GM18951 (cell line): ENCODE measurements around the gene GJA10.

ENCODE experiments used
- POLR2A ChIP-seq: IDR thresholded peaks from 4 replicates; pipeline ENCODE4 v1.6.1; 2011; ENCODE audit warnings: mild to moderate bottlenecking; ENCODE audit not compliant: insufficient read length, insufficient read depth; ENCODE audit errors: extremely low read depth
- in situ Hi-C: fragments of 300-500 bp; cut with MboI; formaldehyde crosslinking; loops from one replicate; pipeline ENCODE4 v1.12.0; 2022; ENCODE audit warnings: low sequenced_read_pairs, mixed read lengths, inconsistent platforms; ENCODE audit not compliant: unreplicated experiment

Gene GJA10

DNA sequence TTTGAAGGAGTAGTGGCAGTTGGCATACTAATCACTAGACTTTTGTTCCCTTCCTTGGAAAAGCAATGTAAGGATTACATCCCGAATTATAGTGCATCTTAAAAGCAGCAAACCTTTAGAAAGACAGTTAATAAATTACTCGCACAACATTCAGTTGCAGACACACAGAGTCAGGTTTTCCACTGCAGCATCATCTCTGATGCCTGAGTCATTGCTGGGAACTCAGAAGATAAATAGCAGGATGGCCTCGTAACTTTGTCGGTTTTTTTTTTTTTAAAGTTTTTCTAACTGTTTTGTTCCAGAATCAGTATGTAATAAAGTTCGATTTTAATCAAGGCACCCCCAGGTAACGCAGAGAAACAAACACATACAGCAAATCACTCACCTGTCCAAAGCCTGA, 34.3 kb downstream of the GJA10 start:
- no peak for TF ChIP-seq POLR2A
- in situ Hi-C loops: loop anchor here (25.0 kb wide), 1 partner anchor 459 kb away; no protein-coding TSS in a partner anchor

DNA sequence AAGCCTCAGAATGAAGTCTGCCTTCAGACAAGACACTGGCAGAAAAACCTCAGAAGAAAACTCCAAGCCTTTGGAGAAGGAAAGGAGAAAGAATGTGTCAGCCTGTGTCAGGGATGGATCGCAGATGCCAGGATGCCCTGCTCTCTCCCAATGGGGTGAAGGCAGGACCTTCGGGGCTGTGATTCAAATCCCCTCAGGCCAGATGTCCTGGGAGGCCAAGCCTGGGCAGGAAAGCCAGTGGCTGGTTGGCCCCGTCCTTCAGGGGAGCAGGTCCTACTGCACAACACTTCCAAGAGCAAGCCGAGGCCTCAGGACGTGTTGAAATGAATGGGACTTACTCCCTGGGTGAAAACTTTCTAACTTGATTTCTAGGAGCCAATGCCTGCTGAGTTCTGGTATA, 36.5 kb downstream of the GJA10 start:
- TF ChIP-seq POLR2A: no peak
- in situ Hi-C loops: loop anchor here (5.0 to 25.0 kb wide), 2 partner anchors 457 to 547 kb away; no protein-coding TSS in a partner anchor

DNA sequence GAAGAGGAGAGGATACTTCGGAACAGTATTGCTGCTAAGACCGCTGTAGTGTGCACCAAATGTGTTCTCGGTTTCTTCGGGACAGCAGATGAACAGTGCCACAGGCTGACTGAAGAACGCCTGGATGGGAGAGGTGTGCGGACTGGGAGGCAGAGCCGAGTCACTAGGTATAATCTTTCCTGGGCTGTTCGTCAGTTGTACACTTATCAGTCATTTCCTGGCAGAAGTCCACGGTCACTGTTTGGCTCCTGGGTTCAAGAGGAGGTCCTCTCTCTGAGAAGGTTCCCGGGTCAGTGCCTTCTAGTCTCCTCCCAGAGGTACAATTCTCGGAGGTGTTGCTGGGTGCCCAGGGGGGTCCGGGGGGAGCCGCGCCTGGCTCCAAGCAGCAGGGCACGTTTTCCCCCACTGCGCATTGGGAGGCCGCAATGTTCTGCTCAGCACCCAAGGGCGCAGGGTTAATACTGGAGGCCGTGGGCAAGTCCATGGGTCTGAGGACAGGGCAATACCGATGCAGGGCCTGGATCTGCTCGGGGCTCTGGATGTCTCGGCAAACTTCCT, 38.1 kb downstream of the GJA10 start:
- in situ Hi-C loops: loop anchor here (5.0 to 25.0 kb wide), 2 partner anchors 455 to 545 kb away; no protein-coding TSS in a partner anchor
- no peak for TF ChIP-seq POLR2A

DNA sequence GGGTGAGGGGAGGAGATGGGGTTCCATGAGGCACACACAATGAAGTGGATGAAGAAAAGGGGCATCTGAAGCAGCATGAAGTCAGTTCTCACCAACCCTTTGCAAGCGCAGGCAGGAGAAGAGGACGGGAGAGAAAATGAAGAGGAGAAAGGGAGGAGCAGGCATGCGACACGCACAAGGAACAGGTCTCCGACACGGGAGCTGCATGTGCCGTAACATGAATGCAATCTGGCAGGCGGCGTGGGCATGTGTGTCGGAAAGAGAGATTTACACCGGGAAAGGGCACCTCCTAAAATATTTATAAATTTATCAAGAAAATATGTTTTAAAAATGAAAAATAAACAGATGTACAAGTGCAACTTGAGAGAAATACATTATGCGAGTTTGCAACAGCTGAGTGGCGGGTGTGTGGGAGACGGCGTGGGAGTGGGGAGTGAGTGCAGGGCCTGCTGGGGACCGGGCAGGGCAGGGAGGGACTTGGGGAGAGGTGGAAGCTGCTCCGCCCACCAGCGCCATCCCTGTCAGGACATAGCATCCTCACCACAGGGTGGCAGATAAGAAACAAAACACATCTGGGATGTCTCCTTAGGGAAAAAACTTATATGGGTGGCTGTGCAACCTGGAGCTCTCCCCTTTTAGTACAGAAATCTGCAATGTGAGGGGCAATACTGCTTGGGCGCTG, 40.6 kb downstream of the GJA10 start:
- no peak for TF ChIP-seq POLR2A
- in situ Hi-C loops: loop anchor here (5.0 to 25.0 kb wide), 2 partner anchors 452 to 542 kb away; no protein-coding TSS in a partner anchor

DNA sequence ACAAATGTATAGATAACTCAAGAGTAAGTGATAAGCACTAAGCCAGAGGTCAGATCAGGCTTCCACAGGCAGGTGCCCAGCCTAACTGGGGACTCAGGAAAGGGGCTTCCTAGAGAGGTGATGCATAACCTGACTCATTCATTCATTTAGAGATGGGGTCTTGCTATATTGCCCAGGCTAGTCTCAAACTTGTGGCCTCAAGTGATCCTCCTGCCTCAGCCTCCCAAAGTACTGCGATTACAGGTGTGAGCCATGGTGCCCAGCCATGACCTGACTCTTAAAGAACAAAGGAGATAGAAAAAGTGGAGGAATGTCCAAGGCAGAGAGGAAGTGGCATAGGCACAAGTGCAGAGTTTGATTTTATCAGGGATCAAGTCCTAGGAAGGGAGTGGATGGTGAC, 41.9 kb downstream of the GJA10 start:
- TF ChIP-seq POLR2A: no peak
- in situ Hi-C loops: loop anchor here (25.0 kb wide), 1 partner anchor 451 kb away; no protein-coding TSS in a partner anchor

DNA sequence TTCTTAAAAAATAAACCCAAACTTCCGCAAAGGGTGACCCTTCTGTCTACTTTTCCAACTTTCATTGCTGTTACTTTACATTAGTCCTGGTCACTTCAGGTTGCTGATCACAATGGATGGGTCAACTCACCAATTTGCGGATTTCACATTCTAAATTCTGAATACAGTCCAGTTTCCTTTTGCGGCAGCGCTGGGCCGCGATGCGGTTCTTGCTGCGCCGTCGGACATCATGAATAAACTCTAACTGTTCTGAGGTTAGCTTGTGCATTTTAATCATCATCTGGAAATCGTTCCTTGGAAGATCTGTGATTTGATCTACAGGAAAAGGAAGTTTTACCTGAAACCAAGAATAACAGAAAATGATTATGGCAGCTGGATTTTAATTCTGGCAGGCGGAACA, 43.7 kb downstream of the GJA10 start:
- no peak for TF ChIP-seq POLR2A
- in situ Hi-C loops: loop anchor here (25.0 kb wide), 1 partner anchor 449 kb away; no protein-coding TSS in a partner anchor

DNA sequence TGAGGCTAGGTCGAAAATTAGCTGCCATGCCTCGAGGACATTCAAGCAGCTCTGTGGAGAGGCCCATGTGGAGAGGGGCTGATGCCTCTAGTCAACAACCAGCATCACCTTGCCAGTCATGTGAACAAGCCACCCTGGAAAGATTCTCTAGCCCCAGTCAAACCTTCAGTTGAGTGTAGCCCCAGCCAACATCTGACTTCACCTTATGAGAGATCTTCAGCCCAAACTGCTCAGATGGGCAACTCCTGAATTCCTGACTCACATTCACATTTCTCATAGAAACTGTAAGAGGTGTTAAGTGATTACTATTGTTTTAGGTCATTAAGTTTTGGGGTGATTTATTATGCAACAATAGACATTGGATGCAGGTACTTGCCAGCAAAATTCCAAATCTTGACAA, 44.9 kb downstream of the GJA10 start:
- no peak for TF ChIP-seq POLR2A
- in situ Hi-C loops: loop anchor here (25.0 kb wide), 1 partner anchor 448 kb away; no protein-coding TSS in a partner anchor

DNA sequence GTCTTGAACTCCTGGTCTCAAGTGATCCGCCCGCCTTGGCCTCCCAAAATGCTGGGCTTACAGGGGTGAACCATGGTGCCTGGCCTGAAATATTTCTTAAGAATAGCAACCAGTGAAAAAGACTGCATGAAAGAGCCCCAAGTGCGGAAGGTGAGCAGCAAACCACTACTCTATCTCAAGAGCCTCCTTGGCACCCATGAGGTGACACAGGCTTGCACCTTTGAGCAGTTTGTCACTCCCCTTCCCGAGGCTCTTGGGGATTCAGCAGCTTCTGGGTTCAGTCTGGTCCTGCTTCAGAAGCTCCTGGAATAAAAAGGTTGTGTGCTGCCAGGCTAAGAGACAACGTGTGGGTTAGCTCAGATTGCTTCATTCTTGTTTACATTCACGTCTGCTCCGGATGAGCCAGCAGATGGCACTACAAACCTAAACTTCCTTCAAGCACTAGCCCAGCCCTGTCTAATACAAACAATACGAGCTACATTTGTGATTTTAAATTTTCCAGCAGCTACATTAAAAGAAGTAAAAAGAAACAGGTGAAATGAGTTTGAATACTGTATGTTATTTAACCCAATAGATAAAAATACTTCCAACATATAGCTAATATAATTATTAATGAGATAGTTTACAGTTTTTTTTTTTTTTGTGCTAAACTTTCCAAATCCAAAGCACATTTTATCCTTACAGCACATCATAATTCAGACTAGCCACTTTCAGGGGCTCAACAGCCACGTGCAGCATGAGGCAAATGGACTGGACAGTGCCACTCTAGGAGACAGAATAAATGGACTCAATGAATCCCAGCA, 46.2 kb downstream of the GJA10 start:
- TF ChIP-seq POLR2A: no peak

DNA sequence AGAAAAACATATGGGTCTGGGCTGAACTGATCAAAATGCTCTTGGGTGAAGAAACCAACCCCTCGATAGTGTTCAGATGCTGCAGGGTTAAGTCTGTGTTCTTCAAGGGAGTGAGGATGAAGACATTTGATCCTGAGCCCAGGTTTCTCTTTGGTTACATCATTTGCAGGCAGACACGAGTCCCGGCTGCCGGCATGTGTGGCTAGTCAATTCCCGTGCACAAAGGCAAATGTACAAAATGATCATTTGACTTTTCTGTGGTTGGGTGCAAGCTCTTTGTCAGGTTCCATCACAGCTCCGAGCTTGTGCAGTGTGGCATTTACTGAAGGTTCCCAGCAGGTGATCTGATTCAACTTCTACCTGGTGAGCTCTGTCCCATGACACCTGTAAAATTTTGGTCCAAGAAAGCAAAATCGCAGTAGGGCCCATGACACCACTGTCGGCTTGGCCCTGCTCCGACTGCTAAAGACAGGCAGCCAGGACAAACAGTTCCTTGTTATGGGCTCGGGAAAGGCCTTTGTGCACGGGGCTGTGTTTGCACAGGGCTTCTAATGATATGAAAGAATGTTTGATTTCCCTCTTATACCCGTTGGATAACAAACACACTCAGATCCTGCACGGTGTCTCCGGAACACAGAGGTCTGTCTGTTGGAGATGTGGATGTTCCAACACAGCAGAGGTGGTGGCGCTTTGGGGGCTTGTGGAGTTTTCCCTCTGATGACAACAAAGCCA, 46.9 kb downstream of the GJA10 start:
- in situ Hi-C loops: loop anchor here (25.0 kb wide), 1 partner anchor 446 kb away; no protein-coding TSS in a partner anchor
- no peak for TF ChIP-seq POLR2A

More for the DNA sequence above, 46.2 kb downstream of the GJA10 start:
- in situ Hi-C loops: loop anchor here (25.0 kb wide), 1 partner anchor 447 kb away; no protein-coding TSS in a partner anchor

DNA sequence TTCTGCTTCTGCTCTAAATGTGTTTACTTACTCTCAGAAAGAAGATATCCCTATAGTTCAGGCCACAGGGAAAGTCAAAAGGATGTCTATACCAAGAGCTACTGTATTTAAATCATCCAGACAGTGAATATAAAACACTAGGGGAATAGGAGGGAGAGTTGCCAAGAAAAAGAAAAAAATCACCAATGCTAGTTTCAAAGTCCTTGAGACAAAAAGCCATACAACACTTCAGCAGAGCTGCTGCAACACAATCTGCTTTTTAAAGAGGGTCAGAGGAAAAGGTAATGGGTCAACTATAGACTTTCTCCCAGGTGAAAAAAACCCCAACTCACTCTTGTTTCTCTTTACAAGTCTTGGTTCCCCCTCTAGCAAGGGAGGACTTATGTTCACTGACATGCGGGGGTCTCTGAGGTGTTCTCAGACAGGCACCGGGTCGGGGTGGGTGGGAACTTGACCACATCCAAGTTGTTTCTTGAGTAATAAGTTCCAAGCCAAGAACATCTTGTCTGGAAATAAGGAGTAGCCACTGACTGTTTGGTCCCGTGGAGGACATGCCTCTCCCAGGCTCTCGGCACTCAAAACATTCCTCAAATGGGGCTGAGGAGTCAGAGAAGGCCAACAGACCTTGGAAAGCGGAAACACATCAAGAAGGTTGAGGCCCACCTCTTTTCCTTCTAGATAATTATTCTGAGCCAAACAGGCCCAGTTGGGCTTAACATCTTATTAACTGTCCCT, 47.7 kb downstream of the GJA10 start:
- in situ Hi-C loops: loop anchor here (25.0 kb wide), 1 partner anchor 445 kb away; no protein-coding TSS in a partner anchor
- no peak for TF ChIP-seq POLR2A

DNA sequence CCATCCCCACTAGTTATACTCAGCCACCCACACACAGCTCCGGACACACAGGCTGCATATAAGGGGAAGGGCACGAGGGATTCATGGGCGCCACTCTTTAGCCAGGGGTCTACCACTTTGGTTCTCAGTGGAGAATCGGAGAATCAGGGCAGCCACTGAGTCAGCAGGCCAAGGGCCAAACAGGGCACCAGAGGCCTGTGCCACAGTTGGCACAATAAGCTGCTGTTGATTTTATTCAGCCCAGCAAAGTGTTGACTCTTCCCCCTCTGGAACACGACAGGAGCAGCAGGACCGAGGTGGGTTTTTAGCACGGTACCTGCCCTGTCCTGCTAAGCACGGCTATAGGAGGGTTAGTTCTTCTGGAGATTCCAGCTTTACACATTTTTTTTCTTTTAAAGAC, 48.3 kb downstream of the GJA10 start:
- no peak for TF ChIP-seq POLR2A
- in situ Hi-C loops: loop anchor here (25.0 kb wide), 1 partner anchor 445 kb away; no protein-coding TSS in a partner anchor

DNA sequence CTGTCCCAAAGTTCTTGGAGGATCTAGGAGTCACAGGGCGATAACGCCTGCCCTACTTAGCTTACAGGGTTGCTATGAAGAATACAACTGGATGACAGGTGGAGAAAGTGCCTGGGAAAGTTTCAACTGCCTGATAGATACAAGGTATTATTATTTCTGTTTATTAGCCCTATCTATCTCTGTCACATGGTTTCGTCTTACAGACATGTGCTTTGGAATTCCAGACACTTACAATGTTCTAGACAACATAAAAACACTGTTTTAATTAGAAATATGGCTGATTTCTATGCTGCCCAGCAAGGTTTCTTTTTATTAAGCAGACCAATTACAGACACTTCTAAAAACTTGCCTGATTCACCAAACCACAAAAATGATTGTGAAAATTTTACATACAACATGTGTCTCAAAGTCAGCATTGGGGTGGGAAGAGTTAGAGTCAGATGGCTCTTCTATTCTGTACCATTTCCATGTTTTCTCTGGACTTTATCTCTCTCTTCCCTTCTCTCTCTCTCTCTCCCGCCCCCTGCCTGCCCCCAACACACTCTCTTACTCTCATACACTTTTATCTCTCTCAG, 50.0 kb downstream of the GJA10 start:
- TF ChIP-seq POLR2A: no peak
- in situ Hi-C loops: loop anchor here (25.0 kb wide), 1 partner anchor 443 kb away; no protein-coding TSS in a partner anchor
